IPS DF 4.7 (cell line): ENCODE measurements around the gene R3HDML.
"Not testable (repeated sequence)": the region's sequence is repeated elsewhere in the genome, so short reads cannot be mapped to it uniquely, and the experiment has no call there.

Experiments used
- DNase-seq: peaks from one replicate; pipeline ENCODE4 v3.0.0-alpha.2; 2013; ENCODE audit warnings: low spot score; ENCODE audit errors: extremely low read depth

Gene R3HDML

GRCh38 chr20:44327748-44328147 lies 9.1 kb upstream of the R3HDML start:
- DNase-seq, result not testable (repeated sequence)

- no peak for DNase-seq
Observed at GRCh38 chr20:44328428-44328827, 8.4 kb upstream of the R3HDML start.

GRCh38 chr20:44331201-44331600 lies 5.6 kb upstream of the R3HDML start:
- no peak for DNase-seq

GRCh38 chr20:44334306-44334705 lies 2.5 kb upstream of the R3HDML start:
- no peak for DNase-seq

GRCh38 chr20:44334709-44335108 lies 2.1 kb upstream of the R3HDML start:
- DNase-seq, result no peak

GRCh38 chr20:44335675-44336074 lies 1.2 kb upstream of the R3HDML start:
- no peak for DNase-seq

- DNase-seq, result no peak
Observed at GRCh38 chr20:44336086-44336485, 757 bp upstream of the R3HDML start.

GRCh38 chr20:44342248-44342647 lies 5.4 kb downstream of the R3HDML start:
- no peak for DNase-seq

GRCh38 chr20:44343162-44343675 lies 6.4 kb downstream of the R3HDML start:
- DNase-seq, result no peak

GRCh38 chr20:44344723-44345122 lies 7.9 kb downstream of the R3HDML start:
- no peak for DNase-seq

GRCh38 chr20:44345147-44345546 lies 8.3 kb downstream of the R3HDML start:
- no peak for DNase-seq

GRCh38 chr20:44345941-44346340 lies 9.1 kb downstream of the R3HDML start:
- DNase-seq, result not testable (repeated sequence)

GRCh38 chr20:44348168-44348659 lies 11.4 kb downstream of the R3HDML start:
- no peak for DNase-seq

- no peak for DNase-seq
Observed at GRCh38 chr20:44349349-44349748, 12.5 kb downstream of the R3HDML start.

- DNase-seq, result no peak
Observed at GRCh38 chr20:44350567-44350966, 13.7 kb downstream of the R3HDML start.

GRCh38 chr20:44354979-44355497 lies 18.2 kb downstream of the R3HDML start:
- DNase-seq, result no peak

- no peak for DNase-seq
Observed at GRCh38 chr20:44355498-44356352, 18.9 kb downstream of the R3HDML start, which contains the start of gene HNF4A. Gene HNF4A, plus strand, starts transcription at chr20:44355699. Its CDS starts 106 bp downstream, at chr20:44355805.

- DNase-seq, result no peak
Observed at GRCh38 chr20:44356353-44356723, 19.5 kb downstream of the R3HDML start.

- DNase-seq, result no peak
Observed at GRCh38 chr20:44357020-44357419, 20.2 kb downstream of the R3HDML start.

GRCh38 chr20:44357555-44358125 lies 20.8 kb downstream of the R3HDML start:
- no peak for DNase-seq

GRCh38 chr20:44358776-44359175 lies 21.9 kb downstream of the R3HDML start:
- no peak for DNase-seq

- DNase-seq, result no peak
Observed at GRCh38 chr20:44360221-44360620, 23.4 kb downstream of the R3HDML start.
